ENCODE data around the gene TSACC.

DNA sequence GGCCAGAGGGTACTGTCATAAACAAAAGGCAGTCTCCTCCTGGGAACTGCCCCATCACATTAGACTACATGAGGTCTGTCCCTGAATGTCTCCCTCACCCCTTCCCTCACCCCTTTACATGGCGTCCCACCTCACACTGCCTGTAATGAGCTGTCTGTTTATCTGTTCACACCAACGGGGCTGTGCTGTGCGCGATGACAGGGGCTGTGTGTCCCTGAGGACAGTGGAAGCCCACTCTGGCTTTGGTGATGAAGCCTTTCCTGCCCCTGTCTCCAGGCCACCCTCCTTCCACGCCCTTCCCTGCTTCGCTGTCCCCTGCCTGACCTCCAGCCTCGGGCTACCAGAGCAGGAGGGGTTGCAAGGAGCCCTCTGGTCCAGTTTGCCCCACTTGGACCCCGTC lies 53.4 kb downstream of the TSACC start:
- TF ChIP-seq, protein P1, sequence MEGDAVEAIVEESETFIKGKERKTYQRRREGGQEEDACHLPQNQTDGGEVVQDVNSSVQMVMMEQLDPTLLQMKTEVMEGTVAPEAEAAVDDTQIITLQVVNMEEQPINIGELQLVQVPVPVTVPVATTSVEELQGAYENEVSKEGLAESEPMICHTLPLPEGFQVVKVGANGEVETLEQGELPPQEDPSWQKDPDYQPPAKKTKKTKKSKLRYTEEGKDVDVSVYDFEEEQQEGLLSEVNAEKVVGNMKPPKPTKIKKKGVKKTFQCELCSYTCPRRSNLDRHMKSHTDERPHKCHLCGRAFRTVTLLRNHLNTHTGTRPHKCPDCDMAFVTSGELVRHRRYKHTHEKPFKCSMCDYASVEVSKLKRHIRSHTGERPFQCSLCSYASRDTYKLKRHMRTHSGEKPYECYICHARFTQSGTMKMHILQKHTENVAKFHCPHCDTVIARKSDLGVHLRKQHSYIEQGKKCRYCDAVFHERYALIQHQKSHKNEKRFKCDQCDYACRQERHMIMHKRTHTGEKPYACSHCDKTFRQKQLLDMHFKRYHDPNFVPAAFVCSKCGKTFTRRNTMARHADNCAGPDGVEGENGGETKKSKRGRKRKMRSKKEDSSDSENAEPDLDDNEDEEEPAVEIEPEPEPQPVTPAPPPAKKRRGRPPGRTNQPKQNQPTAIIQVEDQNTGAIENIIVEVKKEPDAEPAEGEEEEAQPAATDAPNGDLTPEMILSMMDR (IDR thresholded peaks at IDR 0.05), result no peak
- TF ChIP-seq POLR2A (IDR thresholded peaks at IDR 0.05), result no peak
